HS-27A (cell line): ENCODE measurements around the gene CCR9.
A peak's percentile ranks its signal among the peaks of the same experiment; 100 is the strongest.

Experiments used
- DNase-seq: peaks from one replicate; pipeline ENCODE4 v3.0.0-alpha.2; 2012; ENCODE audit warnings: low read depth, missing footprints

CCR9 gene

GRCh38 chr3:45872569-45872968 lies 13.8 kb upstream of the CCR9 start:
- DNase-seq: no peak

DNA sequence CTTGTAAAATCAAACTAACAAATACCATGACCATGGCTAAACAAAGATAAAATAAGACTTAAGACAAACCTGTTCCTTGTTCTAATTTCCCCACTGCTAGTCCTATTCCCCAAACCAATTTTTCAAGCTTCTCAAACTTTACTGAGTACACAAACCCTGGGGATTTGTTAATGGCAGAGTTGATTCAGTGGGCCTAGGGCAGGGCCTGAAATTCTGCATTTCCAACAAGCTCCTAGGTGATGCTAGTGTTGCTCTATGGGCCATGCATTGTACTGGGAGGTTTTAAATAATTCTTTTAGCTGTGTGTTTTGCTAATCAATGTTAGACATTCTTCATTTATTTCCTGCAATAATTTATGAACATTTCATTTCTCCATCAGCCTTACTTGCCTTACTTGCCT lies 13.3 kb upstream of the CCR9 start:
- DNase-seq: no peak

GRCh38 chr3:45873638-45874037 lies 12.7 kb upstream of the CCR9 start:
- DNase-seq: no peak

- DNase-seq: no peak
Observed at GRCh38 chr3:45874677-45875346, 11.5 kb upstream of the CCR9 start.

DNA sequence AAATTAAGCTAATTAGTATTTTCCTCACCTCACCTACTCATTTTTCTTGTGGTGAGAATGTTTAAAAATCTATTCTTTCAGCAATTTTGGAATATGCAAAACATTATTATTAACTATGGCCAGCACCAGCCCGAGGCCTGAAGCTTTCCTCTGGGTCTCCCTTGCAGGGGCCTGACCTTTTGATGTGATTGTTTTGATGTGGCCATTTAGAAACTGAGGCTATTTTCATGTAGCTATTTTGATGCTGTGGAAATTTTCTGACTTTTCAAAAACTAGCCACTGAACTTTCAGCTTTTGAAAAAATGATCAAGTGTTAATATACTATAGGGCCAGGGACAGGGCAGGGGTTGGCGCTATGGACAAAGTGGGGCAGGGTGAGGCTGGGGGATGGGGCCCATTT lies 8.2 kb upstream of the CCR9 start:
- DNase-seq: no peak

DNA sequence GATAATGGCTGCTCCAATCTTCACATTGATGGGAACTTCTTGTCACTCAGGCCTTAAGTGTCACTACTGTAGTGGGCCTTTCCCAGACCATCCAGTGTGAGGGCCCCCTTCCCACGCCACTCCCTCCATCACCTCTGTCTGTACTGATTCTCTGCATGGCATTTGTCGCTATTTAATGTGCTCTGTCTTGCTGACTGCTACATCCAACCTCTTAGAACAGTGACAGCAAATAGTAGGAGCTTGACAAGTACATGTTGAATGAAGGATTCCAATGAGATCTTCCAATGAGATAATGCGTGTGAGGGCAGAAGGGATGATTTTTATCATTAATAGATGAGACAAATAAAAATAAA lies 5.6 kb upstream of the CCR9 start:
- no peak for DNase-seq

- DNase-seq: no peak
Observed at GRCh38 chr3:45881078-45882022, 5.0 kb upstream of the CCR9 start.

DNA sequence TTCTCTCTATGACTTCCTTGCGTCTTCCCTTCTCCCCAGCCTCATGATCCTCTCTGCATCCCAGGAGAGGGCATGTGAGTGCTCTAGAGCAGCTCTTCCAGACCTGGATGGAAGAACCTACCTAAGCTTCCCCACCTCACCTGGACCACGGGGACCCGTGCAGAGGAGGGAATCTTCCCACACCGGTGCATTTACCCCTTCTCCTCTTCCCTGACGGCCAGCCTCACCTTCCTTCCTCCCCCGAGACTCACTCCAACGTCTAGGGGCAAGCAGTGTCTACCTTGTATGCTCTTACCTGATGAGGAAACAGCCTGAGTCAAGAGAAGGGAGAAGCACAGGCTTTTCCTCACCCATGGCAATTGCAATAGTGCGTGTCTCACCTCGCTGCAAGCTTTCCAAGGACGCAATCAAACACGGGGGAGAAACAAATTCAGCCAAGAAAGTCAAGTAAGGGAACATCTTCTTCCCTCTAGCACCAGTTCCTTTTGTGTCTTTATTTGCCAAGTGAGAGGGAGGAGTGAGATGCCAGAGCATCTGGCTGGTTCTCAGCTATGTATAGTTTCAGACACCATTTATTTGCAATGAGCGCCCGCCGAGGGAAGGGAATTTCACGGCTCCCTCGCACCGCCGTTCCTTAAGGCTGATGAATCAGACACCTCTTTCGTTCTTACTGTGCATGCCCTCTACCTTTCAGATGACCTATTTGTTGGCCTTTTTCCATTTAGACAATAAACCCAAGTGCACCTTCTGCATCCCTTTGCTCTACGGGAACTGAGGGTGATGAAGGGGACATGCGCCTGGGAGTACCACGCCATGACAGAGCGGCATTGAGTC lies 1.8 kb upstream of the CCR9 start:
- no peak for DNase-seq

DNA sequence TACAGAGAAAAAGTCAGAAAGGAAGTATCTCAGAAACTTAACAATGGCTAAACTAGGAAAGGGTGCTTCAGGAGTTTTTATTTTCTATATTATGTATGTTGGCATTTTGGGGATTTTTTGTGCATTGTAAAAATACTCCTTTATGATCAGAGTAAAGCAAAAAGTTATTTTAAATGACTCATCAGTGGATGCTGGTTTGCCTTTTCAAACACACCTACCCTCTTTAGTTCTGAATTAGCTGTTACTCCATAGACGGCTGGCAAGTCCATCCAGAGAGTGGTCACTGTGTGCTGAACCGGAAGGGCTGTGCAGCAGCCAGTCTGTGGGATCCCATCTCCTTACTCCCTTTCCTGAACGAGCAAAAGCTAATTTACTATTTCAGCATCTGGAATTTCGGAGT lies 942 bp downstream of the CCR9 start:
- DNase-seq: no peak

- DNase-seq: no peak
Observed at GRCh38 chr3:45887759-45888511, 1.6 kb downstream of the CCR9 start.

- no peak for DNase-seq
Observed at GRCh38 chr3:45889337-45889736, 3.0 kb downstream of the CCR9 start.

DNA sequence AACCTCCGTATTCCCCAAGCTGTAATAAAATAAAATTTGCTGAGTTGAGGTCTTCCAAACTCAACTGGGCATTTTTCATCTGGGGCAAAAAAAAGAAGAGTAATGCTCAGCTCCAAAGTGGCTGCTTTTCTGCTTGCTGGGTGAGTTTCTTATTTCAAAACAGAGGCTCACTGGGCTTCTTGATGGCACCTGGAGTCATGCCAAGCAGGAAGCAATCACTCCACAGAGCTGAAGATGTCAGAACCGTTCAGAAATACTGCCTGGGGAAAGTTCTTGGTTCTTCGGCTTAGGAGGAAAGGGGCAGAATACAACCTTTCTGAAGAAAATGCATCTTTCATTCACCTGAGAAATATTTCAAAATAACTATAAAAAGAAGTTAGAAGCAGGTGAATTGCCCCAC lies 4.1 kb downstream of the CCR9 start:
- no peak for DNase-seq

DNA sequence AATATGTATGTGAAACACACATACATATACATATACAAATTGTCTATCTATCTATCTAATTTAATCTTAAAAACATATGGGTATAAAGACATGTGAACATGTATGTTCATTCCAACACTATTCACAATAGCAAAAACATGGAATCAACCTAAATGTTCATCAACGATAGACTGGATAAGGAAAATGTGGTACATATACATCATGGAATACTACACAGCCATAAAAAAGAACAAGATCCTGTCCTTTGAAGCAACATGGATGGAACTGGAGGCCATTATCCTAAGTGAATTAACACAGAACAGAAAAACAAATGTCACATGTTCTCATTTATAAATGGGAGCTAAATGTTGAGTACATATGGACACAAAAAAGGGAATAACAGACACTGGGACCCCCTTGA lies 5.8 kb downstream of the CCR9 start:
- DNase-seq: no peak

- DNase-seq: no peak
Observed at GRCh38 chr3:45894015-45894414, 7.7 kb downstream of the CCR9 start.

- DNase-seq: no peak
Observed at GRCh38 chr3:45895686-45896468, 9.5 kb downstream of the CCR9 start.

- no peak for DNase-seq
Observed at GRCh38 chr3:45896956-45897355, 10.6 kb downstream of the CCR9 start.

DNA sequence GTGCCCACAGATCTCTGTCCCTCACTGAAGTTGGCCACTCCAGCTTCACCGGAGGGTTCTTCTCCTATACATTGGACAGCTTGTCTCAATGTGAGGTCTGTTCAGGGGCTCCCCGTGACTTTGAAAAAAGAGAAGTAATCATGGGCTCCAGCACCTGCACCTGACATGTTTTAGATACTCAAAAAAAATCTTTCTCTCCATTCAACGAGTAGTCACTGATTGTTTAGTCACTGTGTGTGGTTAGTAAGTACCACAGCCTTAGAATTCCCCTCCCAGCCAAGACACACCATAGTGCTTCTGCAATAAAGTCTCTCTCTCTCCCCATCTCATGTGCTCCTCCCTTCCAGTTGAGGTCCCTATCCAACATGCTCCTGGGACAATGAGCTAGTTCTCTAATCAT lies 18.6 kb downstream of the CCR9 start:
- no peak for DNase-seq

- no peak for DNase-seq
Observed at GRCh38 chr3:45905755-45906154, 19.4 kb downstream of the CCR9 start.

GRCh38 chr3:45906681-45907407 lies 20.5 kb downstream of the CCR9 start:
- peak; percentile 38 for DNase-seq
